Loucy (cell line): ENCODE data around the gene SHOC2.

Experiments used
- H2AFZ ChIP-seq: fragments of 200-600 bp; sonication (generic); 2 replicates; pipeline ENCODE4 v1.6.0; 2016; ENCODE audit warnings: antibody characterized with exemption, mild to moderate bottlenecking, low read length, moderate library complexity
- H3F3A ChIP-seq: fragments of 200-600 bp; 2 replicates; pipeline ENCODE4 v1.6.0; 2016; ENCODE audit warnings: antibody characterized with exemption, low read depth, mild to moderate bottlenecking
- H3K27me3 ChIP-seq: fragments of 200-600 bp; sonication (generic); 2 replicates; pipeline ENCODE4 v1.6.1; 2014; ENCODE audit warnings: low read length, mild to moderate bottlenecking; ENCODE audit not compliant: insufficient read depth, poor library complexity, severe bottlenecking
- H3K36me3 ChIP-seq: fragments of 200-600 bp; sonication (generic); 2 replicates; pipeline ENCODE4 v1.6.1; 2016; ENCODE audit warnings: low read length; ENCODE audit not compliant: insufficient read depth
- H3K4me1 ChIP-seq: fragments of 200-600 bp; sonication (generic); 2 replicates; pipeline ENCODE4 v1.5.1; 2014; ENCODE audit warnings: low read length, mild to moderate bottlenecking; ENCODE audit not compliant: insufficient read depth, poor library complexity, severe bottlenecking
- H3K4me2 ChIP-seq: fragments of 200-600 bp; sonication (generic); 2 replicates; pipeline ENCODE4 v1.6.0; 2014; ENCODE audit warnings: antibody characterized with exemption, low read length, low read depth, mild to moderate bottlenecking; ENCODE audit not compliant: poor library complexity, severe bottlenecking
- H3K4me3 ChIP-seq: fragments of 200-600 bp; sonication (generic); 2 replicates; pipeline ENCODE4 v1.5.1; 2014; ENCODE audit warnings: low read length, mild to moderate bottlenecking, mixed read lengths; ENCODE audit not compliant: poor library complexity, severe bottlenecking
- H3K79me2 ChIP-seq: fragments of 200-600 bp; sonication (generic); 2 replicates; pipeline ENCODE4 v1.6.1; 2014; ENCODE audit warnings: low read length; ENCODE audit not compliant: insufficient read depth
- H3K9ac ChIP-seq: fragments of 200-600 bp; sonication (generic); 2 replicates; pipeline ENCODE4 v1.6.0; 2014; ENCODE audit warnings: mild to moderate bottlenecking, low read depth, low read length, moderate library complexity; ENCODE audit not compliant: poor library complexity, severe bottlenecking
- H3K9me2 ChIP-seq: fragments of 200-600 bp; sonication (generic); replicated peaks from 2 replicates; pipeline ENCODE4 v1.6.1; 2016; ENCODE audit warnings: low read depth, low read length, mixed read lengths
- H3K9me3 ChIP-seq: fragments of 200-600 bp; sonication (generic); 2 replicates; pipeline ENCODE4 v1.6.1; 2014; ENCODE audit warnings: mild to moderate bottlenecking, antibody characterized with exemption, low read length, low read depth; ENCODE audit not compliant: insufficient read depth
- H4K20me1 ChIP-seq: fragments of 200-600 bp; sonication (generic); 2 replicates; pipeline ENCODE4 v1.6.0; 2014; ENCODE audit warnings: antibody characterized with exemption, low read length, mild to moderate bottlenecking; ENCODE audit not compliant: insufficient read depth, poor library complexity, severe bottlenecking
- EZH2phosphoT487 ChIP-seq: fragments of 200-600 bp; IDR thresholded peaks from 2 replicates; pipeline ENCODE4 v1.6.1; 2018; ENCODE audit warnings: antibody characterized with exemption, mild to moderate bottlenecking, moderate library complexity, borderline replicate concordance
- TF ChIP-seq, protein P1 (sequence below): fragments of 200-600 bp; sonication (generic); conservative IDR thresholded peaks from 2 replicates; pipeline ENCODE4 v1.5.1; 2014; ENCODE audit warnings: mild to moderate bottlenecking, antibody characterized with exemption, low read length

Gene SHOC2

DNA sequence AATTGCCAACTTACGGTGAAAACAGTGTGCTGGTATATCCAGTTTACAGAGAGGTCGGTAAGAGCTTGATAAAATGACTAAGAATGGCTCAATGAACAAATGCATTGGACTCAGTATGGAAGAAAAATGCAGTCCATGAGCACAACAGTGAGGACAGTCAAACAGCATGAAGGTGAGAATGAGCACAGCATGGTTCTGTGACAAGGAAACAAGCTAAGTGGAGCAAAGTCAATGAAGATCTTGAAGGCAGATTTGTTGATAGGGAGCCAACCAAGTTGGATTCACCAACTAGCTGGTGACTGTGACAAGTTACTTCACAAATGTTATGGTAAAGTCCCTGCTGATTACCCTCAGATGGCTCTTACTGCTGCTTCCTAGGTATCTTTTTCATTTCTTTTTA is 75.9 kb downstream of the SHOC2 start:
- TF ChIP-seq EZH2phosphoT487, result no peak
- TF ChIP-seq, protein P1, sequence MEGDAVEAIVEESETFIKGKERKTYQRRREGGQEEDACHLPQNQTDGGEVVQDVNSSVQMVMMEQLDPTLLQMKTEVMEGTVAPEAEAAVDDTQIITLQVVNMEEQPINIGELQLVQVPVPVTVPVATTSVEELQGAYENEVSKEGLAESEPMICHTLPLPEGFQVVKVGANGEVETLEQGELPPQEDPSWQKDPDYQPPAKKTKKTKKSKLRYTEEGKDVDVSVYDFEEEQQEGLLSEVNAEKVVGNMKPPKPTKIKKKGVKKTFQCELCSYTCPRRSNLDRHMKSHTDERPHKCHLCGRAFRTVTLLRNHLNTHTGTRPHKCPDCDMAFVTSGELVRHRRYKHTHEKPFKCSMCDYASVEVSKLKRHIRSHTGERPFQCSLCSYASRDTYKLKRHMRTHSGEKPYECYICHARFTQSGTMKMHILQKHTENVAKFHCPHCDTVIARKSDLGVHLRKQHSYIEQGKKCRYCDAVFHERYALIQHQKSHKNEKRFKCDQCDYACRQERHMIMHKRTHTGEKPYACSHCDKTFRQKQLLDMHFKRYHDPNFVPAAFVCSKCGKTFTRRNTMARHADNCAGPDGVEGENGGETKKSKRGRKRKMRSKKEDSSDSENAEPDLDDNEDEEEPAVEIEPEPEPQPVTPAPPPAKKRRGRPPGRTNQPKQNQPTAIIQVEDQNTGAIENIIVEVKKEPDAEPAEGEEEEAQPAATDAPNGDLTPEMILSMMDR, result no peak
- Histone ChIP-seq H3K9me3 (no peaks in the 10 kb centered on the region), H2AFZ (no peak overlapping the region), H3K9me2 (no peaks in the 10 kb centered on the region), H3K27me3 (no peaks in the 10 kb centered on the region), H3K4me3 (no peak overlapping the region), H3K36me3 (peaks cover 20% of the 10 kb centered on the region; the same call in 1 of the 2 replicates), H3F3A (no peaks in the 10 kb centered on the region), H3K4me2 (no peak overlapping the region), H3K9ac (no peak overlapping the region), H3K4me1 (peaks cover 21% of the 10 kb centered on the region), H4K20me1 (peaks cover 17% of the 10 kb centered on the region), H3K79me2 (peaks cover 25% of the 10 kb centered on the region)

DNA sequence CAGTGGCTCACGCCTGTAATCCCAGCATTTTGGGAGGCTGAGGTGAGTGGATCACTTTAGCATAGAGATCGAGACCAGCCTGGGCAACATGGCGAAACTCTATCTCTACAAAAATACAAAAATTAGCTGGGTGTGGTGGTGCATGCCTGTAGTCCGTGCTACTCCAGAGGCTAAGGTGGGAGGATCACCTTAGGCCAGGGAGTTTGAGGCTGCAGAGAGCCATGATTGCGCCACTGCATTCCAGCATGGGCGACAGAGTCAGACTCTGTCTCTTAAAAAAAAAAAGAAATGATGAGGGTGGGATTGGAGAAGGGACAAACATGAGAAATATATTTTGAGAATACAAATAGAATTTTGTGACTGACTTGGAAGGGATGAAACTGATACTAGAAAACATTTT is 76.9 kb downstream of the SHOC2 start:
- H3K4me1 ChIP-seq, result peaks cover 21% of the 10 kb centered on the region

DNA sequence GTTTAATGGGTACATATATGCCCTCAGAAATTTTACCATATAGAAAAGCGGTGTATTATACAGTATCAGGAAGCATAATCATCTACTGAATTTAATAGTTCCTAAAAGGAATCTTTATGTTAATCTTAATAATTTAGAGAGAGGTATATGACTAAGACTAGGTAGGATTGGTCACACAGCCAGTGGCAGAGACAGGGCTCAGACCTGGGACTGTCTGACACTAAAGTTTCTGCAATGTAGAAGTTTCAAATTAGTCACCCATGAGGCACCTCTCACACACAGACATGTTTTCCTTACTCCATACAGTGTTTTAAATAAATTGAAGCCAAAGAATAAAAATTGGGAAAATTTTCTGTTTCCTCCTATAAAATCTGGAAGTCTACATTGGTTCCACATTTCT is 84.6 kb downstream of the SHOC2 start:
- Histone ChIP-seq H4K20me1 (no peaks in the 10 kb centered on the region), H3K36me3 (peaks cover 54% of the 10 kb centered on the region; the same call in 1 of the 2 replicates)

More for the DNA sequence above, 76.9 kb downstream of the SHOC2 start:
- Histone ChIP-seq H4K20me1 (peaks cover 14% of the 10 kb centered on the region), H3K79me2 (peaks cover 25% of the 10 kb centered on the region), H3F3A (no peaks in the 10 kb centered on the region), H3K36me3 (peaks cover 28% of the 10 kb centered on the region; the same call in 1 of the 2 replicates), H2AFZ (no peak overlapping the region), H3K9me3 (no peaks in the 10 kb centered on the region), H3K9me2 (no peaks in the 10 kb centered on the region), H3K4me3 (no peak overlapping the region), H3K4me2 (no peak overlapping the region), H3K27me3 (no peaks in the 10 kb centered on the region), H3K9ac (no peak overlapping the region)
- no peak for TF ChIP-seq EZH2phosphoT487

More for the DNA sequence above, 84.6 kb downstream of the SHOC2 start:
- H3K9ac ChIP-seq, result no peak overlapping the region
- H3K4me3 ChIP-seq, result no peak overlapping the region
- no peaks in the 10 kb centered on the region for H3K27me3 ChIP-seq
- no peaks in the 10 kb centered on the region for H3K9me3 ChIP-seq
- TF ChIP-seq EZH2phosphoT487, result no peak
- TF ChIP-seq, protein P1, result no peak
- H3F3A ChIP-seq, result no peaks in the 10 kb centered on the region
- no peak overlapping the region for H3K4me2 ChIP-seq
- no peaks in the 10 kb centered on the region for H3K4me1 ChIP-seq
- no peak overlapping the region for H2AFZ ChIP-seq
- no peaks in the 10 kb centered on the region for H3K79me2 ChIP-seq
- H3K9me2 ChIP-seq, result no peaks in the 10 kb centered on the region
